NCI-H2171 treated with DMSO at 0.1 percent for 48 hours (cell line): ENCODE data around the gene TPP1.

Experiments
- DNase-seq: peaks from one replicate; lab custom pipeline; 2025; lab: John Stamatoyannopoulos, UW

The TPP1 gene

GRCh38 chr11:6611092-6611962, 7.9 kb downstream of the TPP1 start:
- DNase-seq, result no peak

GRCh38 chr11:6610591-6610990, 8.6 kb downstream of the TPP1 start:
- DNase-seq, result no peak

- no peak for DNase-seq
Observed at GRCh38 chr11:6609502-6610015, 9.7 kb downstream of the TPP1 start.

GRCh38 chr11:6608726-6609501, 10.3 kb downstream of the TPP1 start:
- DNase-seq, result no peak

- no peak for DNase-seq
Observed at GRCh38 chr11:6608011-6608410, 11.2 kb downstream of the TPP1 start.

- no peak for DNase-seq
Observed at GRCh38 chr11:6607190-6607795, 11.9 kb downstream of the TPP1 start.

- no peak for DNase-seq
Observed at GRCh38 chr11:6606471-6607189, 12.6 kb downstream of the TPP1 start.

GRCh38 chr11:6604790-6605189, 14.4 kb downstream of the TPP1 start:
- DNase-seq, result no peak

GRCh38 chr11:6604081-6604626, 15.1 kb downstream of the TPP1 start:
- DNase-seq, result no peak

- peak; percentile 64 for DNase-seq
Observed at GRCh38 chr11:6603287-6604080, 15.7 kb downstream of the TPP1 start, which contains the start of the genes ILK and RRP8. Gene ILK, plus strand, starts transcription at chr11:6603774. Its CDS starts 498 bp downstream, at chr11:6604272. Gene RRP8, minus strand, starts transcription at chr11:6603616. Its CDS starts 114 bp downstream, at chr11:6603502.

GRCh38 chr11:6602096-6602940, 16.9 kb downstream of the TPP1 start:
- DNase-seq, result no peak

GRCh38 chr11:6601041-6601461, 18.2 kb downstream of the TPP1 start:
- DNase-seq, result no peak

GRCh38 chr11:6599881-6600390, 19.3 kb downstream of the TPP1 start:
- no peak for DNase-seq

GRCh38 chr11:6599449-6599848, 19.8 kb downstream of the TPP1 start:
- no peak for DNase-seq

GRCh38 chr11:6598555-6598954, 20.7 kb downstream of the TPP1 start:
- DNase-seq, result no peak

- DNase-seq, result no peak
Observed at GRCh38 chr11:6596239-6596877, 22.9 kb downstream of the TPP1 start.

- no peak for DNase-seq
Observed at GRCh38 chr11:6594142-6594768, 25.0 kb downstream of the TPP1 start.

- no peak for DNase-seq
Observed at GRCh38 chr11:6588018-6588417, 31.2 kb downstream of the TPP1 start.
